Testis (tissue), 2 donors: ENCODE measurements around the gene C1orf116.

ENCODE experiments used
- POLR2A ChIP-seq: fragments of 450-650 bp; IDR thresholded peaks from one replicate; pipeline ENCODE4 v1.6.1; 2017; ENCODE audit warnings: antibody characterized with exemption, mild to moderate bottlenecking, moderate library complexity
- TF ChIP-seq, protein P1 (sequence below), 3 experiments: fragments of 450-650 bp in 2 of 3; fragments of 200-600 bp in 1 of 3; sonication (generic) in 1 of 3; IDR thresholded peaks; one replicate each; pipeline ENCODE4 v1.5.1; 2016 to 2019; ENCODE audit warnings: antibody characterized with exemption in 3 of 3, mild to moderate bottlenecking in 2 of 3, moderate library complexity in 1 of 3

DNA sequence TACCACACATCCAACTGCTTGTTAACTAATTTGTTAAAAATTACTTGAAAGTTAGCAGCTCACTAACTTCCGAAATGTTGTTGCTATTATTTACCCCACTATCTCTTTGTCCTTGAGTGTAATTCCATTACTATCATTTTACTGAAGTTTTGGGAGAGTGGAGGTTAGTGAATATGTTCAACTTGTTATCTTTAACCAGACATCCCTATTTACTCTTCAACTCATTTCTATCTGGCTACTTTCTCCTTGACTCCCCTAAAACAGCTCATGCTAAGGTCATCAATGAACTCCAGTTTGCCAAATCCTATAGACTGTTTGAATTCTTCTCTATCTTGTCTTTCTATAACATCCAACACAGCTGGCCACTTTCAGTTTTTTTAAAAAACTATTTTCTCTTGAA, 4.3 kb upstream of the C1orf116 start:
- TF ChIP-seq POLR2A: no peak
- TF ChIP-seq, protein P1, sequence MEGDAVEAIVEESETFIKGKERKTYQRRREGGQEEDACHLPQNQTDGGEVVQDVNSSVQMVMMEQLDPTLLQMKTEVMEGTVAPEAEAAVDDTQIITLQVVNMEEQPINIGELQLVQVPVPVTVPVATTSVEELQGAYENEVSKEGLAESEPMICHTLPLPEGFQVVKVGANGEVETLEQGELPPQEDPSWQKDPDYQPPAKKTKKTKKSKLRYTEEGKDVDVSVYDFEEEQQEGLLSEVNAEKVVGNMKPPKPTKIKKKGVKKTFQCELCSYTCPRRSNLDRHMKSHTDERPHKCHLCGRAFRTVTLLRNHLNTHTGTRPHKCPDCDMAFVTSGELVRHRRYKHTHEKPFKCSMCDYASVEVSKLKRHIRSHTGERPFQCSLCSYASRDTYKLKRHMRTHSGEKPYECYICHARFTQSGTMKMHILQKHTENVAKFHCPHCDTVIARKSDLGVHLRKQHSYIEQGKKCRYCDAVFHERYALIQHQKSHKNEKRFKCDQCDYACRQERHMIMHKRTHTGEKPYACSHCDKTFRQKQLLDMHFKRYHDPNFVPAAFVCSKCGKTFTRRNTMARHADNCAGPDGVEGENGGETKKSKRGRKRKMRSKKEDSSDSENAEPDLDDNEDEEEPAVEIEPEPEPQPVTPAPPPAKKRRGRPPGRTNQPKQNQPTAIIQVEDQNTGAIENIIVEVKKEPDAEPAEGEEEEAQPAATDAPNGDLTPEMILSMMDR (IDR thresholded peaks at IDR 0.05): no peak
